ENCODE measurements around the gene TLL2. TPM values are rescaled to one million over a fixed set of nuclear protein-coding genes. Genes with fewer than 3 reads are reported as not detected.

Gene TLL2
- total RNA-seq, 1 experiment from 2014 or later = 0.11 TPM

- no TSS peak for BruUV-seq (replicated peaks)
- ChIA-PET POLR2A (ENCODE audit: low non-redundant PET) (no interaction called here), CTCF (no interaction called here)
- Histone ChIP-seq H3K27ac (ENCODE audit: low read depth, low read length, poor library complexity, severe bottlenecking) (no peak overlapping the region), H3K36me3 (ENCODE audit: insufficient read depth, low read length, poor library complexity, severe bottlenecking) (no peaks in the 10 kb centered on the region), H3K4me3 (ENCODE audit: low read depth, low read length, poor library complexity, severe bottlenecking) (no peak overlapping the region), H3K27me3 (replicated peaks; ENCODE audit: insufficient read depth, low read depth, low read length, poor library complexity) (no peaks in the 10 kb centered on the region), H3K9me3 (ENCODE audit: low read depth, low read length, poor library complexity, severe bottlenecking) (no peaks in the 10 kb centered on the region), H3K4me1 (ENCODE audit: insufficient read depth, low read length, poor library complexity, severe bottlenecking) (no peaks in the 10 kb centered on the region)
- TF ChIP-seq EZH2 (IDR thresholded peaks at IDR 0.05; ENCODE audit: borderline replicate concordance, low read depth, low read length, poor library complexity, severe bottlenecking) = no peak
- no peak for TF ChIP-seq CTCF (conservative IDR thresholded peaks at IDR 0.05; ENCODE audit: low read depth, low read length)
- DNase-seq (ENCODE audit: low spot score) = no peak
- intact Hi-C loops (cut with micrococcal nuclease; ENCODE audit: unreplicated experiment) = no loop called here
Observed at GRCh38 chr10:96441987-96442643, 71.6 kb downstream of the TLL2 start.

DNA sequence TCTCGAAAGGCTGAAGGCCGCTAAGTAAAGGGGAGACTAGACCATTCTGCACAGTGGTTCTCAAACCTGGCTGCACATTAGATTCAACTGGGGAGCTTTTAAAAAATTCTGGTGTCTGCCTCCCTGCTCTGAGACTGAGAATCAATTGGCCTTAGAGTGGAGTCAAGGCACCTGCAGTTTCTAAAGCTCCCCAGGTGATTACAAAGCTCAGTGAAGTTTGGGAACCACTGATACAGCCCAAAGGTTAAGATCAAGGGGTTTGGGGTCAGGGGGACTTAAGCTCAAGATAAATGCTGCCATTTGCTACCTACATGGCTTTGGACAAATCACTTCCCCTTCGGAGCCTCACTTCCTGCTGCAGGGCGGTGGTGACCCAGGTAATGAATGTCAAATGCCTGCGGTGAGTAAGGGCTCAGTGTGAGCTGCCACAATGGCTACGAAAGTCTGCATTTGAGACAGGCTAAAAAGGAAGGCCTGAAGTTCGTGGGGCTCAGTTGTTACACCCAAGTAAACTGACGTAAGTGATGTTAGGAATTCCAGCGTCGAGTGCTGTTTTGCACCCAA is 72.3 kb downstream of the TLL2 start:
- TF ChIP-seq CTCF (conservative IDR thresholded peaks at IDR 0.05; ENCODE audit: low read depth, low read length) (no peak), EZH2 (IDR thresholded peaks at IDR 0.05; ENCODE audit: borderline replicate concordance, low read depth, low read length, poor library complexity, severe bottlenecking) (no peak)
- Histone ChIP-seq H3K4me3 (ENCODE audit: low read depth, low read length, poor library complexity, severe bottlenecking) (no peak overlapping the region), H3K36me3 (ENCODE audit: insufficient read depth, low read length, poor library complexity, severe bottlenecking) (no peaks in the 10 kb centered on the region), H3K4me1 (ENCODE audit: insufficient read depth, low read length, poor library complexity, severe bottlenecking) (no peaks in the 10 kb centered on the region), H3K9me3 (ENCODE audit: low read depth, low read length, poor library complexity, severe bottlenecking) (no peaks in the 10 kb centered on the region), H3K27me3 (replicated peaks; ENCODE audit: insufficient read depth, low read depth, low read length, poor library complexity) (no peaks in the 10 kb centered on the region), H3K27ac (ENCODE audit: low read depth, low read length, poor library complexity, severe bottlenecking) (no peak overlapping the region)
- intact Hi-C loops (cut with micrococcal nuclease; ENCODE audit: unreplicated experiment) = no loop called here
- DNase-seq (ENCODE audit: low spot score) = no peak
- ChIA-PET POLR2A (ENCODE audit: low non-redundant PET) (no interaction called here), CTCF (no interaction called here)
- BruUV-seq (replicated peaks) = no TSS peak

DNA sequence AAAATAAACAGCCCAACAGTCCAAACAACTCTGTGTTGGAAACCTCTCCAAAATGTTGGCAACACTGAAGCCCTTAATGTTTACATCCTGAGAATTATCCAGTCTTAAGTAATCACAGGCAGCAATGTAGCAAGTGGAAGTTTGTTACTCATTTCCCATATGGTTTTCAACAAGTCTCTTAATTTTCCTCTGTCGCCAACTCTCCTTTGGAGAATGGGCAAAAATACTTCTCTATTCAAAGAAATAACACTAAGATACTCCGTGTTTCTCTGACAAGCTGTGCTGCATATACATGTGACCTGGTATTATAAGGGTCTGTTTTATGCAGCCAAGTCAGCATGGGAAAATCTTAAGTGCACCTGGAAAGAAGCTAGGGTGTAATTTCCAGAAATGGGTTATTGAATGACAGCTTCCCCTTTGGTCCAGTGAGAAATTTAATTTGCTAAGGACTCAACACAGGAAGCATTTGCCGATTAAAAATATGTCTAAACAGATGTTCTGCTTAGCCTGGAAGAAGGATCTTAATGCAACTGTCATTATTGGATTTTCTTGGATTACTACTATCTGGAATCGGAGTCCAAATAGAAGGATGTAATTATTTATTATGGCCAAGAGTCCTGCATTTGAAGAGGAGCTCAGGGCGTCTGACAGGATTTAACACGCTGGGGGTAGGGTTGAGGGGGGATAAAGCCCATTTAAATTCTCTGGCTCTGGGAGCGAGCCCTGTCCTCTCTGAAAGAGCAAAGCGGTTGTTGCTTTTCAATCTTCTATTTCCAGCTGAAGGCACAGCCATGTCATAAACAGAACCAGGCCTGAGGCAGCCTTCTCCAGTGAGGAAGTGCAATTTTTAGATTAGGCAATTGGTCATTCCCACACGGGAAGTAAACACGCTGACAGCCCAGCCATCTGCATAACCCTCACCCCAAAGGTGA is 73.1 kb downstream of the TLL2 start:
- no peaks in the 10 kb centered on the region for H3K4me1 ChIP-seq (ENCODE audit: insufficient read depth, low read length, poor library complexity, severe bottlenecking)
- no peak for DNase-seq (ENCODE audit: low spot score)
- TF ChIP-seq CTCF (conservative IDR thresholded peaks at IDR 0.05; ENCODE audit: low read depth, low read length) = no peak
- H3K4me3 ChIP-seq (ENCODE audit: low read depth, low read length, poor library complexity, severe bottlenecking) = no peak overlapping the region
- H3K9me3 ChIP-seq (ENCODE audit: low read depth, low read length, poor library complexity, severe bottlenecking) = no peaks in the 10 kb centered on the region
- no peaks in the 10 kb centered on the region for H3K36me3 ChIP-seq (ENCODE audit: insufficient read depth, low read length, poor library complexity, severe bottlenecking)
- CTCF ChIA-PET = no interaction called here
- intact Hi-C loops (cut with micrococcal nuclease; ENCODE audit: unreplicated experiment) = no loop called here
- POLR2A ChIA-PET (ENCODE audit: low non-redundant PET) = no interaction called here
- H3K27ac ChIP-seq (ENCODE audit: low read depth, low read length, poor library complexity, severe bottlenecking) = no peak overlapping the region
- no peaks in the 10 kb centered on the region for H3K27me3 ChIP-seq (replicated peaks; ENCODE audit: insufficient read depth, low read depth, low read length, poor library complexity)
- BruUV-seq (replicated peaks) = no TSS peak
